ENCODE measurements around the gene CBLIF. TPM values are rescaled to one million over a fixed set of nuclear protein-coding genes. Genes with fewer than 3 reads are reported as not detected.

The CBLIF gene
- total RNA-seq, 4 donors from 2014 or later: not detected

DNA sequence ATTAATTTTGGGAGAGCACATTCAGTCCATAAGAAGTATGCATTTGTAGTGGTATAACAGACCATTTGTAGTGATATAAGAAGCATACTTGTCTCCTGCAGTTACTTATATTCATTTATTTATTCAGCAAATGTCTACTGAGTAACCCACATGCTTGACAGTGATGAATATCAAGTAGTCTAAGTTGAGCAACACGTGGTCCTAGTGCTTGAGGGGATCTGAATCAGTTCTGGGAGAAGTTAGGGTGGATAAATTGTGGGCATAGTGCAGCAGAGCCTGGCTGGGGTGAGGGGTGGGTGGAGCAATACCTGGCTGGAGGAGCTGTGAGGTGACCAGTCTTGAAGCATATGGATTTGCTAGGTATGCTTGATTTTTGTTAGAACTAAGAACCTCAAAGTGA, 65.8 kb downstream of the CBLIF start:
- Histone ChIP-seq H3K27ac (no peak overlapping the region), H3K36me3 (peaks cover 0 to 49% (median 2%) of the 10 kb centered on the region in 3 donors), H3K4me3 (no peak overlapping the region), H3K27me3 (no peaks in the 10 kb centered on the region), H3K4me1 (peaks cover 0 to 17% (median 0%) of the 10 kb centered on the region in 3 donors), H3K9me3 (no peaks in the 10 kb centered on the region)
- TF ChIP-seq POLR2A (IDR thresholded peaks at IDR 0.05): no peak
- TF ChIP-seq, protein P1, sequence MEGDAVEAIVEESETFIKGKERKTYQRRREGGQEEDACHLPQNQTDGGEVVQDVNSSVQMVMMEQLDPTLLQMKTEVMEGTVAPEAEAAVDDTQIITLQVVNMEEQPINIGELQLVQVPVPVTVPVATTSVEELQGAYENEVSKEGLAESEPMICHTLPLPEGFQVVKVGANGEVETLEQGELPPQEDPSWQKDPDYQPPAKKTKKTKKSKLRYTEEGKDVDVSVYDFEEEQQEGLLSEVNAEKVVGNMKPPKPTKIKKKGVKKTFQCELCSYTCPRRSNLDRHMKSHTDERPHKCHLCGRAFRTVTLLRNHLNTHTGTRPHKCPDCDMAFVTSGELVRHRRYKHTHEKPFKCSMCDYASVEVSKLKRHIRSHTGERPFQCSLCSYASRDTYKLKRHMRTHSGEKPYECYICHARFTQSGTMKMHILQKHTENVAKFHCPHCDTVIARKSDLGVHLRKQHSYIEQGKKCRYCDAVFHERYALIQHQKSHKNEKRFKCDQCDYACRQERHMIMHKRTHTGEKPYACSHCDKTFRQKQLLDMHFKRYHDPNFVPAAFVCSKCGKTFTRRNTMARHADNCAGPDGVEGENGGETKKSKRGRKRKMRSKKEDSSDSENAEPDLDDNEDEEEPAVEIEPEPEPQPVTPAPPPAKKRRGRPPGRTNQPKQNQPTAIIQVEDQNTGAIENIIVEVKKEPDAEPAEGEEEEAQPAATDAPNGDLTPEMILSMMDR (IDR thresholded peaks at IDR 0.05): no peak
- intact Hi-C loops (cut with DNase I): no loop called here
- no peak for DNase-seq
- WGBS, 2 donors: 42 to 50% methylated on average over 1 of the region's 1 CpG

Other genes with a start within 250 kb of the CBLIF start
- 10 to 100 TPM; 19.4 to 28.8 (median 23.3) TPM for gene OSBP, start 229.7 kb downstream of the CBLIF start, total RNA-seq
- 10 to 100 TPM; 11.2 to 17.9 (median 15.3) TPM for gene PATL1, start 176.5 kb downstream of the CBLIF start, total RNA-seq
- not detected for gene OR10V1, start 131.7 kb downstream of the CBLIF start, total RNA-seq
- gene STX3, start 90.1 kb downstream of the CBLIF start, total RNA-seq: 10 to 100 TPM; 12.9 to 25.6 (median 19.3) TPM
- gene MRPL16, start 34.7 kb downstream of the CBLIF start, total RNA-seq: 10 to 100 TPM; 31.4 to 41.6 (median 40.3) TPM
- 100 to 1,000 TPM in 1 of 4 donors, 10 to 100 TPM in 3; 10.3 to 108 (median 39.0) TPM for gene TCN1, start 21.0 kb upstream of the CBLIF start, total RNA-seq
- gene OOSP3, start 33.3 kb upstream of the CBLIF start, total RNA-seq: not detected
- gene OOSP1, start 92.9 kb upstream of the CBLIF start, total RNA-seq: not detected
- under 1 TPM in 1 of 4 donors, not detected in 3; 0.95 TPM for gene OOSP4A, start 118.5 kb upstream of the CBLIF start, total RNA-seq
- gene OOSP4B, start 171.7 kb upstream of the CBLIF start, total RNA-seq: not detected
- gene OOSP2, start 194.9 kb upstream of the CBLIF start, total RNA-seq: not detected
- not detected for gene MS4A3, start 211.2 kb upstream of the CBLIF start, total RNA-seq
- gene MS4A2, start 243.2 kb upstream of the CBLIF start, total RNA-seq: 10 to 100 TPM in 1 of 4 donors, under 1 TPM in 1, not detected in 2; 0.12 to 13.2 TPM

All from esophagus squamous epithelium (tissue), 5 donors.